PFSK-1 (cell line): ENCODE data around the gene FBXO24.

ENCODE experiments used
- POLR2AphosphoS5 ChIP-seq: IDR thresholded peaks from 2 replicates; pipeline ENCODE4 v1.6.1; 2012; ENCODE audit warnings: low read depth, mild to moderate bottlenecking, control low read depth, low read length, moderate library complexity
- SIN3A ChIP-seq: IDR thresholded peaks from 2 replicates; pipeline ENCODE4 v1.6.1; 2012; ENCODE audit warnings: mild to moderate bottlenecking, low read length, moderate library complexity, borderline replicate concordance; ENCODE audit not compliant: insufficient read depth
- TAF1 ChIP-seq: IDR thresholded peaks from 2 replicates; pipeline ENCODE4 v1.6.1; 2012; ENCODE audit warnings: low read length, control low read depth, borderline replicate concordance; ENCODE audit not compliant: insufficient read depth
- TF ChIP-seq, protein P1 (sequence below), 2 experiments: IDR thresholded peaks; 2 replicates each; pipeline versions ENCODE4 v1.6.1 to v1.8.0; 2011 to 2012; ENCODE audit warnings: low read depth in 2 of 2, low read length in 2 of 2, control low read depth in 1 of 2, inconsistent platforms in 1 of 2, mild to moderate bottlenecking in 1 of 2, moderate library complexity in 1 of 2; ENCODE audit not compliant: insufficient read depth in 1 of 2

DNA sequence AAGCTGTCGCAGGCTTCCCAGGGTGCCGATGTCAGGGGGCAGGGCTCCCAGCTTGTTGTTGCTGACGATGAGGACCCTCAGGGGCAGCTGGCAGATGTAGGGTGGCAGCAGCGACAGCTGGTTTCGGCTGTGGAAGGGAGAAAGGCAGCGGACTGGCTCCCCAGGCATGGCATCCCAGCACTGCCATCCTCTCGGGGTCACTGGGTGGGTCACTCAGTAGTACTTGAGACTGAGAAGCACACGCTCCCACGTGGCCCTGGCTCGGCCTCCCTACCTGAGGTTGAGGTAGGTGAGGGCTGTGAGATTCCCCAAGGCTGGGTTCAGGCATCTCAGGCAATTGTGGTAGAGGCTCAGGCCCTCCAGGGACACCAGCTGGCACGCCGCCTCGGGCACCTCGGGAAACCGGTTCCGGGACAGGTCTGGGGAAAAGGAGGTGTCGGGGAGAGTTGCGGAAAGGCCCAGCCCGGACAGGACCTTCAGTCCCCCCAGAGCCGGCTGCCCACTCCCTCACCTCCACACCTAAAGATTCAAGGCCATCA is 4.0 kb upstream of the FBXO24 start:
- no peak for TF ChIP-seq SIN3A
- TF ChIP-seq POLR2AphosphoS5, result no peak
- TF ChIP-seq, protein P1, sequence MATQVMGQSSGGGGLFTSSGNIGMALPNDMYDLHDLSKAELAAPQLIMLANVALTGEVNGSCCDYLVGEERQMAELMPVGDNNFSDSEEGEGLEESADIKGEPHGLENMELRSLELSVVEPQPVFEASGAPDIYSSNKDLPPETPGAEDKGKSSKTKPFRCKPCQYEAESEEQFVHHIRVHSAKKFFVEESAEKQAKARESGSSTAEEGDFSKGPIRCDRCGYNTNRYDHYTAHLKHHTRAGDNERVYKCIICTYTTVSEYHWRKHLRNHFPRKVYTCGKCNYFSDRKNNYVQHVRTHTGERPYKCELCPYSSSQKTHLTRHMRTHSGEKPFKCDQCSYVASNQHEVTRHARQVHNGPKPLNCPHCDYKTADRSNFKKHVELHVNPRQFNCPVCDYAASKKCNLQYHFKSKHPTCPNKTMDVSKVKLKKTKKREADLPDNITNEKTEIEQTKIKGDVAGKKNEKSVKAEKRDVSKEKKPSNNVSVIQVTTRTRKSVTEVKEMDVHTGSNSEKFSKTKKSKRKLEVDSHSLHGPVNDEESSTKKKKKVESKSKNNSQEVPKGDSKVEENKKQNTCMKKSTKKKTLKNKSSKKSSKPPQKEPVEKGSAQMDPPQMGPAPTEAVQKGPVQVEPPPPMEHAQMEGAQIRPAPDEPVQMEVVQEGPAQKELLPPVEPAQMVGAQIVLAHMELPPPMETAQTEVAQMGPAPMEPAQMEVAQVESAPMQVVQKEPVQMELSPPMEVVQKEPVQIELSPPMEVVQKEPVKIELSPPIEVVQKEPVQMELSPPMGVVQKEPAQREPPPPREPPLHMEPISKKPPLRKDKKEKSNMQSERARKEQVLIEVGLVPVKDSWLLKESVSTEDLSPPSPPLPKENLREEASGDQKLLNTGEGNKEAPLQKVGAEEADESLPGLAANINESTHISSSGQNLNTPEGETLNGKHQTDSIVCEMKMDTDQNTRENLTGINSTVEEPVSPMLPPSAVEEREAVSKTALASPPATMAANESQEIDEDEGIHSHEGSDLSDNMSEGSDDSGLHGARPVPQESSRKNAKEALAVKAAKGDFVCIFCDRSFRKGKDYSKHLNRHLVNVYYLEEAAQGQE (IDR thresholded peaks at IDR 0.05; ENCODE audit: insufficient read depth in 1 of 2, low read depth in 2 of 2, low read length in 2 of 2), result no peak
- no peak for TF ChIP-seq TAF1
